GM12878 (cell line): Measurements from ENCODE around the gene TRIM46. TPM values are rescaled to one million over a fixed set of nuclear protein-coding genes. Genes with fewer than 3 reads are reported as not detected.

Experiments
- ATAC-seq: fragments of 200-7000 bp; cut with Tn5 transposase; 3 replicates; pipeline ENCODE4 v1.9.1; 2020; ENCODE audit warnings: mild to moderate bottlenecking, moderate library complexity
- BruUV-seq: library from RNA; stranded (reverse); fragments of 400-500 nt; replicated peaks from 2 replicates; lab custom pipeline; 2021; lab: Mats Ljungman, UMichigan
- CTCF ChIA-PET: fragments of 300-600 bp; sonication (Branson Sonifier 250); formaldehyde crosslinking; extraction: SDS; loops from one replicate; lab custom pipeline; 2021; ENCODE audit warnings: inconsistent platforms; lab: Yijun Ruan, JAX
- POLR2A ChIA-PET: fragments of 350-600 bp; formaldehyde crosslinking; extraction: SDS; loops from one replicate; lab custom pipeline; 2021; ENCODE audit warnings: inconsistent platforms; lab: Charles Lee
- RAD21 ChIA-PET: fragments of 300-600 bp; sonication (Branson Sonifier 250); formaldehyde crosslinking; loops from one replicate; lab custom pipeline; 2023; ENCODE audit warnings: antibody characterized with exemption; ENCODE audit not compliant: unreplicated experiment; lab: Charles Lee
- SMC1A ChIA-PET: fragments of 300-600 bp; sonication (Branson Sonifier 250); formaldehyde crosslinking; loops from one replicate; lab custom pipeline; 2023; ENCODE audit not compliant: unreplicated experiment, uncharacterized antibody; lab: Charles Lee
- DNase-seq: peaks from one replicate; pipeline ENCODE4 v3.0.0-alpha.2; 2011; ENCODE audit warnings: low read depth, low spot score
- FAIRE-seq: peaks from 3 replicates; lab custom pipeline; 2011; peaks lifted over from hg19 to GRCh38; lab: Jason Lieb, UNC
- H2AFZ ChIP-seq: 2 replicates; pipeline ENCODE4 v1.6.0; 2011; ENCODE audit warnings: low read depth, low read length, control low read depth; ENCODE audit not compliant: control insufficient read depth
- H3K27ac ChIP-seq: 2 replicates; pipeline ENCODE4 v1.5.1; 2011; ENCODE audit warnings: control low read depth; ENCODE audit not compliant: control insufficient read depth, insufficient read depth
- H3K27me3 ChIP-seq, 2 experiments: replicated peaks in 1 of 2; 2 replicates each; pipeline versions ENCODE4 v1.6.0 to v1.6.1; 2011; ENCODE audit warnings: low read length in 1 of 2; ENCODE audit not compliant: control insufficient read depth in 2 of 2, insufficient read depth in 2 of 2
- H3K36me3 ChIP-seq, 2 experiments: 2 replicates each; pipeline ENCODE4 v1.5.1; 2011; ENCODE audit warnings: low read length in 1 of 2; ENCODE audit not compliant: control insufficient read depth in 2 of 2, insufficient read depth in 2 of 2
- H3K4me1 ChIP-seq: 2 replicates; pipeline ENCODE4 v1.6.1; 2011; ENCODE audit warnings: mild to moderate bottlenecking, low read length, moderate library complexity, mixed read lengths; ENCODE audit not compliant: control insufficient read depth, insufficient read depth
- H3K4me2 ChIP-seq: 2 replicates; pipeline ENCODE4 v1.6.0; 2011; ENCODE audit warnings: control low read depth; ENCODE audit not compliant: control insufficient read depth, insufficient read depth
- H3K4me3 ChIP-seq: fragments of 200-600 bp; sonication (generic); 2 replicates; pipeline ENCODE4 v1.5.1; 2016
- H3K79me2 ChIP-seq: 2 replicates; pipeline ENCODE4 v1.6.0; 2011; ENCODE audit warnings: low read length; ENCODE audit not compliant: control insufficient read depth, insufficient read depth
- H3K9ac ChIP-seq: 2 replicates; pipeline ENCODE4 v1.8.0; 2011; ENCODE audit warnings: low read length, control low read depth, mixed read lengths; ENCODE audit not compliant: control insufficient read depth, insufficient read depth
- H3K9me3 ChIP-seq: replicated peaks from 3 replicates; pipeline ENCODE4 v1.5.1; 2011; ENCODE audit warnings: mild to moderate bottlenecking, low read length; ENCODE audit not compliant: control insufficient read depth, insufficient read depth
- H4K20me1 ChIP-seq: 2 replicates; pipeline ENCODE4 v1.6.0; 2011; ENCODE audit not compliant: control insufficient read depth, insufficient read depth
- ATF7 ChIP-seq: fragments of 450-650 bp; IDR thresholded peaks from 2 replicates; pipeline ENCODE4 v1.6.1; 2016; ENCODE audit warnings: low read depth, mild to moderate bottlenecking
- CEBPB ChIP-seq, 2 experiments: fragments of 150-350 bp in 1 of 2; IDR thresholded peaks; 2 replicates each; pipeline ENCODE4 v1.6.1; 2012 to 2014; ENCODE audit warnings: low read depth in 2 of 2, low read length in 2 of 2, borderline replicate concordance in 1 of 2, inconsistent platforms in 1 of 2
- CHD2 ChIP-seq: IDR thresholded peaks from 2 replicates; pipeline ENCODE4 v1.6.1; 2011; ENCODE audit warnings: low read depth, low read length, improper control_type of control experiment, borderline replicate concordance
- ETV6 ChIP-seq, 2 experiments: fragments of 450-650 bp in 1 of 2; IDR thresholded peaks in 1 of 2; conservative IDR thresholded peaks in 1 of 2; 2 replicates each; pipeline ENCODE4 v1.6.1; 2014; ENCODE audit warnings: antibody characterized with exemption in 1 of 2, borderline replicate concordance in 1 of 2, low read depth in 1 of 2, mild to moderate bottlenecking in 1 of 2, moderate library complexity in 1 of 2
- IRF5 ChIP-seq: fragments of 450-650 bp; IDR thresholded peaks from 2 replicates; pipeline ENCODE4 v1.6.1; 2017; ENCODE audit warnings: borderline replicate concordance
- MTA3 ChIP-seq: IDR thresholded peaks from 2 replicates; pipeline ENCODE4 v1.6.1; 2012; ENCODE audit warnings: low read length, inconsistent platforms, borderline replicate concordance
- MXI1 ChIP-seq: fragments of 150-350 bp; IDR thresholded peaks from 2 replicates; pipeline ENCODE4 v1.6.1; 2011; ENCODE audit warnings: low read depth, mild to moderate bottlenecking, inconsistent platforms, low read length, improper control_type of control experiment
- MYC ChIP-seq: IDR thresholded peaks from 2 replicates; pipeline ENCODE4 v1.6.1; 2011; ENCODE audit warnings: mild to moderate bottlenecking, low read length, moderate library complexity, inconsistent platforms; ENCODE audit not compliant: insufficient read depth, insufficient replicate concordance, insufficient read length, severe bottlenecking
- RAD51 ChIP-seq: fragments of 450-650 bp; IDR thresholded peaks from 2 replicates; pipeline ENCODE4 v1.6.1; 2016; ENCODE audit warnings: moderate library complexity, mild to moderate bottlenecking, inconsistent platforms
- RCOR1 ChIP-seq: conservative IDR thresholded peaks from 2 replicates; pipeline ENCODE4 v1.6.1; 2012; ENCODE audit warnings: low read depth, low read length, improper control_type of control experiment
- SMC3 ChIP-seq: IDR thresholded peaks from 2 replicates; pipeline ENCODE4 v1.6.1; 2011; ENCODE audit warnings: low read length, improper control_type of control experiment, borderline replicate concordance
- SREBF2 ChIP-seq: IDR thresholded peaks from 2 replicates; pipeline ENCODE4 v1.6.1; 2012; ENCODE audit warnings: mild to moderate bottlenecking, low read length
- STAT1 ChIP-seq: fragments of 450-650 bp; conservative IDR thresholded peaks from 2 replicates; pipeline ENCODE4 v1.6.1; 2014; ENCODE audit warnings: antibody characterized with exemption, mild to moderate bottlenecking
- STAT3 ChIP-seq: IDR thresholded peaks from 2 replicates; pipeline ENCODE4 v1.6.1; 2011; ENCODE audit warnings: low read depth, low read length, improper control_type of control experiment
- TCF12 ChIP-seq: IDR thresholded peaks from 2 replicates; pipeline ENCODE4 v1.6.1; 2011; ENCODE audit warnings: low read depth, mild to moderate bottlenecking, low read length
- TCF7 ChIP-seq: IDR thresholded peaks from 2 replicates; pipeline ENCODE4 v1.6.1; 2014; ENCODE audit warnings: antibody characterized with exemption, borderline replicate concordance
- ZBTB11 ChIP-seq: fragments of 450-650 bp; formaldehyde crosslinking; IDR thresholded peaks from 2 replicates; pipeline ENCODE4 v1.5.0; 2022; ENCODE audit warnings: mild to moderate bottlenecking, missing genetic modification characterization
- ZZZ3 ChIP-seq: IDR thresholded peaks from 2 replicates; pipeline ENCODE4 v1.6.1; 2011; ENCODE audit warnings: low read depth; ENCODE audit not compliant: control insufficient read depth, insufficient read length
- WGBS: methylation state at CpG from one replicate; pipeline ENCODE4 v1.1.6; 2016; ENCODE audit warnings: low lambda C conversion rate; ENCODE audit not compliant: insufficient replicate concordance, insufficient coverage; ENCODE audit errors: missing lambda C conversion rate; 5-methylcytosine and 5-hydroxymethylcytosine counted together
- in situ Hi-C: fragments of 300-500 bp; cut with MboI; formaldehyde crosslinking; loops from 9 replicates; pipeline ENCODE4 v1.14.3; 2018; ENCODE audit warnings: mixed read lengths
- intact Hi-C: fragments of 100-400 bp; cut with micrococcal nuclease; formaldehyde crosslinking; loops from one replicate; pipeline ENCODE4 v1.14.2; 2022; ENCODE audit not compliant: unreplicated experiment
- polyA plus RNA-seq, 11 experiments: library from polyadenylated mRNA; depleted of rRNA in 4 of 11; unstranded in 6 of 11; stranded (reverse) in 5 of 11; fragments of >200 nt; fragmentation: Nextera tagmentation in 4 of 11; fragmentation: Illumina TruSeq in 1 of 11; extraction: Ambion mirVana in 4 of 11; extraction: Trizol in 1 of 11; gene quantifications; 1 replicate in 1 of 11; 2 replicates in 10 of 11; pipeline versions ENCODE4 v1.2.1 to v1.2.3, GENCODE V29; 2011 to 2016; ENCODE audit warnings: inconsistent platforms in 2 of 11, missing spikeins in 2 of 11, low read depth in 1 of 11
- total RNA-seq, 4 experiments: library from RNA; depleted of rRNA in 3 of 4; stranded (reverse); fragments of >200 nt in 3 of 4; fragmentation: Illumina TruSeq in 1 of 4; extraction: Trizol in 1 of 4; gene quantifications; 2 replicates each; pipeline versions ENCODE4 v1.2.1 to v1.2.3, GENCODE V29; 2013 to 2021

Gene TRIM46
- total and polyA plus RNA-seq, 10 of the 15 experiments (the other 5 are each of a cell fraction or from before 2014, with no cell fraction given), result 0.08 to 3.1 (median 0.97) TPM

- H3K36me3 ChIP-seq, result peaks cover 0 to 3% of the 10 kb centered on the region in 2 experiments; a peak in 1 of 4 replicates
- WGBS, result 32% methylated on average over 19 of the region's 27 CpGs
- no peak overlapping the region for H3K9ac ChIP-seq
- H2AFZ ChIP-seq, result peak overlapping the region; percentile 34; the same call in 1 of the 2 replicates
- no TSS peak for BruUV-seq
- RAD21 ChIA-PET, result interaction anchor here (0.8 to 5.1 kb wide), 7 partner anchors 16 to 76 kb away, joined by 3 to 71 read pairs (median 5); no protein-coding TSS in a partner anchor
- H3K27ac ChIP-seq, result no peak overlapping the region
- H4K20me1 ChIP-seq, result no peaks in the 10 kb centered on the region
- in situ Hi-C loops, result loop anchor here (5.0 kb wide), 1 partner anchor 74 kb away; no protein-coding TSS in a partner anchor
- DNase-seq, result no peak
- H3K79me2 ChIP-seq, result no peaks in the 10 kb centered on the region
- SMC1A ChIA-PET, result interaction anchor here (1.2 to 5.9 kb wide), 6 partner anchors 11 to 81 kb away, joined by 4 to 37 read pairs (median 6); partner anchors contain the start of gene SLC50A1
- CTCF ChIA-PET, result interaction anchor here (1.0 to 12.1 kb wide), 15 partner anchors 11 to 123 kb away, joined by 3 to 284 read pairs (median 6); partner anchors contain the start of gene EFNA4
- intact Hi-C loops, result no loop called here
- no peak for ATAC-seq
- H3K4me3 ChIP-seq, result no peak overlapping the region
- H3K4me1 ChIP-seq, result peaks cover 3% of the 10 kb centered on the region
- H3K9me3 ChIP-seq, result no peaks in the 10 kb centered on the region
- no peaks in the 10 kb centered on the region for H3K27me3 ChIP-seq
- FAIRE-seq, result no peak
- H3K4me2 ChIP-seq, result no peak overlapping the region
- POLR2A ChIA-PET, result interaction anchor here (0.6 to 1.3 kb wide), 2 partner anchors 13 to 75 kb away, joined by 3 to 5 read pairs; no protein-coding TSS in a partner anchor
- TF ChIP-seq STAT1 (no peak), STAT3 (no peak), TCF7 (no peak), SMC3 (no peak), ZZZ3 (no peak), CEBPB (IDR thresholded peaks at IDR 0.05; ENCODE audit: borderline replicate concordance in 1 of 2, low read depth in 2 of 2, low read length in 2 of 2) (no peak), RAD51 (no peak), MYC (no peak), ATF7 (no peak), TCF12 (no peak), MTA3 (no peak), SREBF2 (no peak), IRF5 (no peak), ZBTB11 (CRISPR knock-in tag) (no peak), MXI1 (no peak), CHD2 (no peak), ETV6 (conservative IDR thresholded peaks at IDR 0.05 in 1 of 2, IDR thresholded peaks at IDR 0.05 in 1 of 2; ENCODE audit: borderline replicate concordance in 1 of 2, low read depth in 1 of 2) (no peak), RCOR1 (no peak)
Measured at GRCh38 chr1:155166471-155167165, 7.0 kb upstream of the TRIM46 start.
